ENCODE measurements around the gene OR6Y1.

Gene OR6Y1

DNA sequence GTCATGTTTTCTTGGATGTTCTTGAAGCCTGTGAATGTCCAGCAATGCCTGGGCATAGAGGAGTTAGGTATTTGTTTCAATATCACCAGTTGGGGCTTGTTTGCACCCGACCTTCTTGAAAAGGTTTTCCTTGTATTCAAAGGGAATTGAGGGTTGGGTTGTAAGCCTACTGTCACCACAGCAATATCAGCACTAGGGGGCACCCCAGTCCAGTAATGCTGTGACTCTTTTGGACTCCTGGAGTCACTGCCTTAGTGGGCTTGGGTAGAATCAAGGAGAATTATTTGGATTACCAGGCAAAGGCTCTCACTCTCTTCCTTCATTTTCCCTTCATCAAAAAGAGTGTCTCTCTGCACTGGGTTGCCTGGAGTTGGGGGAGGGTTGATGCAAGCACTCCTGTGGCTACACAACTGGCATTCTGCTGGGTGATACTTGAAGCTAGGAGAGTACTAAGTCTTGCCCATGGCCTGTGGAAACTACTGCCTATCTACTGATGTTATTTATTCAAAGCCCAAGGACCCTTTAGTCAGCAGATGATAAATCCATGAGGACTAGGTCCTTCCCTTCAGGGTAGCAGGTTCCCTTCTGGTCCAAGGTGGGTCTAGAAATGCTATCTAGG is 47.7 kb downstream of the OR6Y1 start:
- peak; percentile 15 for DNase-seq (ENCODE audit: low read depth)

DNA sequence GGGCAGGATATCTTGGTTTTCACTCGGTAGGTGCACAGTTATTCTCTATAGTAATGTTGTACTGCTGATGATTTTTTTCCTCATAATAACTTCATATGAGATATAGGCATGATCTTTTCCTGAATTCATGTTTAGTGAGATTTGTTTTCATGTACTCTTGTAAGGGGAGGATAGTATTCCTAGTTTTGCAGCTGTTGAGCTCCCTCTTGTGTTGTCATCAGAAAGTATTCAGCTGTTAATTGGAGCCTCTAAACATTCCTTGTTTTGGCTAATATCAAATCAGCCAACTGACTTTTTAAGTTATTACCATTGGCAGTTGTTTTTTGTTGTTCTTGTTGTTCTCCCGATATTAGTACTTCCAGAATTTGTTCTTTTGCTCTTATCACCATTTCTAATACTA is 57.8 kb downstream of the OR6Y1 start:
- DNase-seq (ENCODE audit: low read depth), result no peak

DNA sequence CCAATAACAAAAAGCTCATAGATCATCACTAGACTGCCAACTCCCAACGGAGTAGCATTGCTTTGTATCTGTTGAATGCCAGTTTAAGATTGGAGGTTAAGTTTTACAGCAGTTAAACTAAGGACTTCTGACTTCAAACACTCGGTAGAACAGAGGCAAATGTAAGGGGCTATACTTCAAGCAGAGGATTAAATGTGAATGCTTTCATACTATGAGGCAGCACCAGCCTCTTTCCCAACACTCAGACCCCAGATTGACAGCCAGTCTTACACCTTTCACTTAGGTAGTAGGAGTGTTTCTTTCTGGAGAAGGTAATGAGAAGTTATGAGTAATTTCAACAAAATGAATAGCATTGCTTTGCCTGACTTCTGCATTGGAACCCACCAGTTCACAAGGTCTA is 59.4 kb downstream of the OR6Y1 start:
- DNase-seq (ENCODE audit: low read depth), result no peak
